H1 (cell line): Measurements from ENCODE around the gene MT1X.
"Not testable (repeated sequence)": the region's sequence is repeated elsewhere in the genome, so short reads cannot be mapped to it uniquely, and the experiment has no call there.

Experiments used
- ASH2L ChIP-seq: fragments of 200-600, 300-600 bp; sonication (generic); IDR thresholded peaks from one replicate; pipeline ENCODE4 v1.7.1; 2017; ENCODE audit warnings: low read length
- CHD2 ChIP-seq: IDR thresholded peaks from 2 replicates; pipeline ENCODE4 v1.6.1; 2012; ENCODE audit warnings: low read length, improper control_type of control experiment
- CTCF ChIP-seq, 3 experiments: IDR thresholded peaks; 1 replicate in 2 of 3; 2 replicates in 1 of 3; pipeline versions ENCODE4 v1.5.1 to v1.6.1; 2011; ENCODE audit warnings: low read length in 3 of 3, mild to moderate bottlenecking in 3 of 3, inconsistent platforms in 2 of 3, low read depth in 1 of 3, moderate library complexity in 1 of 3; ENCODE audit not compliant: insufficient read depth in 1 of 3; ENCODE audit errors: control extremely low read depth in 1 of 3
- KDM5A ChIP-seq: fragments of 200-600 bp; IDR thresholded peaks from 2 replicates; pipeline ENCODE4 v1.7.1; 2012; ENCODE audit warnings: mild to moderate bottlenecking, low read length, inconsistent platforms, mixed read lengths
- POLR2A ChIP-seq, 2 experiments: IDR thresholded peaks; 1 replicate in 1 of 2; 2 replicates in 1 of 2; pipeline ENCODE4 v1.6.1; 2011; ENCODE audit warnings: low read depth in 2 of 2, low read length in 2 of 2, mild to moderate bottlenecking in 2 of 2; ENCODE audit errors: control extremely low read depth in 1 of 2
- POLR2AphosphoS5 ChIP-seq: IDR thresholded peaks from 2 replicates; pipeline ENCODE4 v1.6.1; 2011; ENCODE audit warnings: low read depth, low read length
- RAD21 ChIP-seq, 2 experiments: IDR thresholded peaks in 1 of 2; conservative IDR thresholded peaks in 1 of 2; 2 replicates each; pipeline ENCODE4 v1.6.1; 2011; ENCODE audit warnings: low read depth in 2 of 2, low read length in 2 of 2, improper control_type of control experiment in 1 of 2, inconsistent platforms in 1 of 2, mild to moderate bottlenecking in 1 of 2, moderate library complexity in 1 of 2
- RFX5 ChIP-seq: IDR thresholded peaks from 2 replicates; pipeline ENCODE4 v1.6.1; 2011; ENCODE audit warnings: low read depth, low read length, improper control_type of control experiment, borderline replicate concordance
- SIX5 ChIP-seq: IDR thresholded peaks from 2 replicates; pipeline ENCODE4 v1.6.1; 2011; ENCODE audit warnings: mild to moderate bottlenecking, low read depth, low read length
- TEAD4 ChIP-seq: IDR thresholded peaks from 2 replicates; pipeline ENCODE4 v1.6.1; 2012; ENCODE audit warnings: low read depth, low read length, inconsistent platforms, mixed read lengths

GRCh38 chr16:56717532-56717931 lies 35.3 kb downstream of the MT1X start:
- not testable (repeated sequence) for TF ChIP-seq CTCF (IDR thresholded peaks at IDR 0.05; ENCODE audit: control extremely low read depth in 1 of 3, insufficient read depth in 1 of 3, low read depth in 1 of 3, low read length in 3 of 3); RAD21 (IDR thresholded peaks at IDR 0.05 in 1 of 2, conservative IDR thresholded peaks at IDR 0.05 in 1 of 2; ENCODE audit: low read depth in 2 of 2, low read length in 2 of 2); RFX5; POLR2AphosphoS5; POLR2A (IDR thresholded peaks at IDR 0.05; ENCODE audit: control extremely low read depth in 1 of 2, low read depth in 2 of 2, low read length in 2 of 2); TEAD4; ASH2L; KDM5A; CHD2; SIX5
